GM18873 (cell line): Measurements from ENCODE around the gene RHBDD1.
"Not testable (repeated sequence)": the region's sequence is repeated elsewhere in the genome, so short reads cannot be mapped to it uniquely, and the experiment has no call there.

Source experiments
- ATAC-seq: cut with Tn5 transposase; IDR thresholded peaks from one replicate; pipeline ENCODE4 v1.9.1; 2021; ENCODE audit warnings: mild to moderate bottlenecking, moderate library complexity, moderate number of reproducible peaks; ENCODE audit not compliant: unreplicated experiment, low FRiP score

RHBDD1 gene

GRCh38 chr2:226839951-226840350, 4.1 kb downstream of the RHBDD1 start:
- ATAC-seq: no peak

- not testable (repeated sequence) for ATAC-seq
Observed at GRCh38 chr2:226843001-226843400, 7.1 kb downstream of the RHBDD1 start.

- no peak for ATAC-seq
Observed at GRCh38 chr2:226845386-226846116, 9.7 kb downstream of the RHBDD1 start.

- ATAC-seq: no peak
Observed at GRCh38 chr2:226847090-226847489, 11.2 kb downstream of the RHBDD1 start.

- no peak for ATAC-seq
Observed at GRCh38 chr2:226847511-226847910, 11.7 kb downstream of the RHBDD1 start.

- no peak for ATAC-seq
Observed at GRCh38 chr2:226849349-226849748, 13.5 kb downstream of the RHBDD1 start.

- no peak for ATAC-seq
Observed at GRCh38 chr2:226850024-226850423, 14.2 kb downstream of the RHBDD1 start.

GRCh38 chr2:226855787-226856186, 19.9 kb downstream of the RHBDD1 start:
- ATAC-seq: no peak

GRCh38 chr2:226860087-226860486, 24.2 kb downstream of the RHBDD1 start:
- ATAC-seq: no peak

- ATAC-seq: peak; percentile 64
Observed at GRCh38 chr2:226862623-226863022, 26.8 kb downstream of the RHBDD1 start.

- ATAC-seq: no peak
Observed at GRCh38 chr2:226865273-226865672, 29.4 kb downstream of the RHBDD1 start.

GRCh38 chr2:226865710-226866109, 29.9 kb downstream of the RHBDD1 start:
- ATAC-seq: no peak

GRCh38 chr2:226868331-226869162, 32.7 kb downstream of the RHBDD1 start:
- ATAC-seq: no peak

GRCh38 chr2:226869371-226869770, 33.5 kb downstream of the RHBDD1 start:
- ATAC-seq: no peak

GRCh38 chr2:226873051-226873620, 37.3 kb downstream of the RHBDD1 start:
- no peak for ATAC-seq

GRCh38 chr2:226873826-226874225, 38.0 kb downstream of the RHBDD1 start:
- ATAC-seq: no peak

- no peak for ATAC-seq
Observed at GRCh38 chr2:226874749-226875148, 38.9 kb downstream of the RHBDD1 start.

- ATAC-seq: no peak
Observed at GRCh38 chr2:226875438-226876225, 39.8 kb downstream of the RHBDD1 start.

GRCh38 chr2:226877491-226877890, 41.6 kb downstream of the RHBDD1 start:
- ATAC-seq: no peak

GRCh38 chr2:226881287-226881686, 45.4 kb downstream of the RHBDD1 start:
- ATAC-seq: no peak

GRCh38 chr2:226882606-226883005, 46.8 kb downstream of the RHBDD1 start:
- no peak for ATAC-seq
